CD4-positive, alpha-beta T cell (primary cell): ENCODE measurements around the gene APBA2. TPM values are rescaled to one million over a fixed set of nuclear protein-coding genes. Genes with fewer than 3 reads are reported as not detected.

Experiments used
- ATAC-seq: fragments of 200-7000 bp; cut with Tn5 transposase; one replicate; pipeline ENCODE4 v1.10.0; 2022; ENCODE audit warnings: mild to moderate bottlenecking; ENCODE audit not compliant: poor library complexity
- CTCF ChIA-PET: fragments of 350-600 bp; sonication (Branson Sonifier 250); formaldehyde crosslinking; loops from one replicate; lab custom pipeline; 2021; ENCODE audit warnings: antibody characterized with exemption, inconsistent platforms; lab: Charles Lee
- POLR2A ChIA-PET: fragments of 350-600 bp; sonication (Branson Sonifier 250); formaldehyde crosslinking; loops from one replicate; lab custom pipeline; 2021; ENCODE audit warnings: antibody characterized with exemption, inconsistent platforms; lab: Charles Lee
- DNase-seq, 14 experiments: peaks; one replicate each; pipeline ENCODE4 v3.0.0-alpha.2; 2013 to 2020; ENCODE audit warnings: mixed read lengths in 2 of 14
- H3K27ac ChIP-seq, 2 donors: one replicate each; pipeline versions ENCODE4 v1.5.1 to v1.7.0; 2013; ENCODE audit warnings: low read length in 2 of 2, low read depth in 1 of 2, mild to moderate bottlenecking in 1 of 2
- H3K27me3 ChIP-seq, 2 experiments: 1 replicate in 1 of 2; 2 replicates in 1 of 2; pipeline versions ENCODE4 v1.6.1 to v1.7.0; 2013; ENCODE audit warnings: low read length in 2 of 2, control low read depth in 1 of 2, mild to moderate bottlenecking in 1 of 2, moderate library complexity in 1 of 2; ENCODE audit not compliant: insufficient read depth in 2 of 2, control insufficient read depth in 1 of 2
- H3K36me3 ChIP-seq: one replicate; pipeline ENCODE4 v1.6.1; 2013; ENCODE audit warnings: low read length, control low read depth; ENCODE audit not compliant: insufficient read depth
- H3K4me1 ChIP-seq: one replicate; pipeline ENCODE4 v1.6.1; 2013; ENCODE audit warnings: low read length, control low read depth; ENCODE audit not compliant: insufficient read depth
- H3K4me3 ChIP-seq: one replicate; pipeline ENCODE4 v1.5.1; 2013; ENCODE audit warnings: mild to moderate bottlenecking, low read length, moderate library complexity
- H3K9me3 ChIP-seq, 2 experiments: 1 replicate in 1 of 2; 2 replicates in 1 of 2; pipeline versions ENCODE4 v1.6.1 to v1.7.0; 2013; ENCODE audit warnings: low read length in 2 of 2, mild to moderate bottlenecking in 2 of 2, control low read depth in 1 of 2, moderate library complexity in 1 of 2; ENCODE audit not compliant: control insufficient read depth in 1 of 2, insufficient read depth in 1 of 2
- H3K27ac Mint-ChIP-seq: one replicate; pipeline ENCODE4 v1.8.0; 2020; ENCODE audit warnings: mixed read lengths
- H3K27me3 Mint-ChIP-seq: one replicate; pipeline ENCODE4 v1.8.0; 2021; ENCODE audit warnings: mixed read lengths
- H3K36me3 Mint-ChIP-seq: one replicate; pipeline ENCODE4 v1.8.0; 2021; ENCODE audit warnings: low read depth, mixed read lengths
- H3K4me1 Mint-ChIP-seq: one replicate; pipeline ENCODE4 v1.8.0; 2021; ENCODE audit warnings: low read depth, mixed read lengths
- H3K4me3 Mint-ChIP-seq: one replicate; pipeline ENCODE4 v1.8.0; 2020; ENCODE audit warnings: mild to moderate bottlenecking, mixed read lengths
- H3K9me3 Mint-ChIP-seq: one replicate; pipeline ENCODE4 v1.8.0; 2020; ENCODE audit warnings: mixed read lengths
- intact Hi-C, 2 experiments: fragments of 100-400 bp; cut with DNase I in 1 of 2; cut with micrococcal nuclease in 1 of 2; formaldehyde crosslinking; loops; one replicate each; pipeline versions ENCODE4 v1.15.1 to v1.9.0; 2023 to 2025; cut with DNase I, micrococcal nuclease
- total RNA-seq, 174 experiments: library from RNA in 2 of 174; stranded (reverse) in 2 of 174; gene quantifications; one replicate each; pipeline ENCODE4 v1.2.3 and lab custom pipeline; 2021 to 2026
- TF ChIP-seq, protein P1 (sequence below): fragments of 200-600 bp; IDR thresholded peaks from one replicate; pipeline ENCODE4 v1.8.0; 2022; ENCODE audit warnings: antibody characterized with exemption, mild to moderate bottlenecking

Gene APBA2
- total RNA-seq, 2 experiments from 2014 or later: 123 to 126 TPM

DNA sequence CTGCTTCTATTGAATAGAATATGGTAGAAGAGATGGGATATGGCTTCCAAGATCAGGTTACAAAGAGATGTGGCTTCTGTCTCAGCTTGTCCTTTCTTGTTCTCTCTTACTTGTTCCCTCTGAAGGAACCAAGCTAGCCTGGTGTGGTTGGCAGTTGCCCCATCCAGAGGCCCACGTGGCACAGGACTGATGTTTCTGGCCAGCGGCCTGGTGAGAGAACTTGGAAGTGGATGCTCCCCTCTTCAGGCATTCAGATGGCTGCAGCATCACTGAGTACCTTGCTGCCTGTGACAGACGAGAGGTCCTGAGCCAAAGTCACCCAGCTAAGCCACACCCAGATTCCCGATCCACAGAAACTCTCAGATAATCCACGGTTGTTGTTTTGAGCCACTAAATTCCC lies 200.2 kb downstream of the APBA2 start:
- H3K9me3 ChIP-seq: no peaks in the 10 kb centered on the region
- Mint-ChIP-seq H3K9me3 (no peaks in the 10 kb centered on the region), H3K4me3 (no peak overlapping the region), H3K27me3 (no peaks in the 10 kb centered on the region), H3K4me1 (peaks cover 47% of the 10 kb centered on the region), H3K36me3 (peaks cover 60% of the 10 kb centered on the region), H3K27ac (peak overlapping the region; percentile 81)
- H3K27me3 ChIP-seq: no peaks in the 10 kb centered on the region
- POLR2A ChIA-PET: interaction anchor here (0.5 kb wide), 1 partner anchor 184 kb away, joined by 4 read pairs; no protein-coding TSS in a partner anchor
- H3K4me1 ChIP-seq: peaks cover 38% of the 10 kb centered on the region
- no peak overlapping the region for H3K27ac ChIP-seq
- H3K4me3 ChIP-seq: no peak overlapping the region
- TF ChIP-seq, protein P1, sequence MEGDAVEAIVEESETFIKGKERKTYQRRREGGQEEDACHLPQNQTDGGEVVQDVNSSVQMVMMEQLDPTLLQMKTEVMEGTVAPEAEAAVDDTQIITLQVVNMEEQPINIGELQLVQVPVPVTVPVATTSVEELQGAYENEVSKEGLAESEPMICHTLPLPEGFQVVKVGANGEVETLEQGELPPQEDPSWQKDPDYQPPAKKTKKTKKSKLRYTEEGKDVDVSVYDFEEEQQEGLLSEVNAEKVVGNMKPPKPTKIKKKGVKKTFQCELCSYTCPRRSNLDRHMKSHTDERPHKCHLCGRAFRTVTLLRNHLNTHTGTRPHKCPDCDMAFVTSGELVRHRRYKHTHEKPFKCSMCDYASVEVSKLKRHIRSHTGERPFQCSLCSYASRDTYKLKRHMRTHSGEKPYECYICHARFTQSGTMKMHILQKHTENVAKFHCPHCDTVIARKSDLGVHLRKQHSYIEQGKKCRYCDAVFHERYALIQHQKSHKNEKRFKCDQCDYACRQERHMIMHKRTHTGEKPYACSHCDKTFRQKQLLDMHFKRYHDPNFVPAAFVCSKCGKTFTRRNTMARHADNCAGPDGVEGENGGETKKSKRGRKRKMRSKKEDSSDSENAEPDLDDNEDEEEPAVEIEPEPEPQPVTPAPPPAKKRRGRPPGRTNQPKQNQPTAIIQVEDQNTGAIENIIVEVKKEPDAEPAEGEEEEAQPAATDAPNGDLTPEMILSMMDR: no peak
- DNase-seq: no peak
- no peak for ATAC-seq
- CTCF ChIA-PET: no interaction called here
- intact Hi-C loops: loop anchor here in 1 of 2 experiments (5.0 kb wide), 1 partner anchor 109 kb away; no protein-coding TSS in a partner anchor
- no peaks in the 10 kb centered on the region for H3K36me3 ChIP-seq

DNA sequence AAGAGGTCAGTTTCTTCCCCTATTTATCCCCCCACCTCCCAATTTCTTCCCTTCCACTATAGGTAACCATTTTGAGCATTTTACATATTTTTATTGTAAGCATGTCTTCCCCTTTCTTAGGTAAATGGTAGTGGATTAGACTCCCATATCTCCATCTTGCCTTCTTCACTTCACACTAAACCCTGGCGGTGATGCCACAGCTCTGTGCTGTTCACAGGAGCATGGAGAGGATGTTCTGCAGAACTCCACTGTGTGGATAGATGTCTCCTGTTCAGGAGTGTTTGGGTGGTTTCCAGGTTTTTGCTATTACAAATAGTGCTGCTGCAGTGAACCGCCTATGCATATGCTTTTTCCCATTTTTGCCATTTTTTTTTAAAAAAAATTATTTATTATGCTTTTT lies 201.1 kb downstream of the APBA2 start:
- ChIA-PET POLR2A (no interaction called here), CTCF (no interaction called here)
- no peak for ATAC-seq
- TF ChIP-seq, protein P1: no peak
- Histone ChIP-seq H3K36me3 (no peaks in the 10 kb centered on the region), H3K27ac (no peak overlapping the region), H3K4me1 (peaks cover 38% of the 10 kb centered on the region), H3K27me3 (no peaks in the 10 kb centered on the region), H3K9me3 (no peaks in the 10 kb centered on the region), H3K4me3 (no peak overlapping the region)
- Mint-ChIP-seq H3K9me3 (no peaks in the 10 kb centered on the region), H3K27me3 (no peaks in the 10 kb centered on the region), H3K27ac (peak overlapping the region; percentile 81), H3K4me3 (no peak overlapping the region), H3K36me3 (peaks cover 56% of the 10 kb centered on the region), H3K4me1 (peaks cover 47% of the 10 kb centered on the region)
- intact Hi-C loops: loop anchor here in 1 of 2 experiments (5.0 kb wide), 1 partner anchor 110 kb away; no protein-coding TSS in a partner anchor
- DNase-seq: no peak

DNA sequence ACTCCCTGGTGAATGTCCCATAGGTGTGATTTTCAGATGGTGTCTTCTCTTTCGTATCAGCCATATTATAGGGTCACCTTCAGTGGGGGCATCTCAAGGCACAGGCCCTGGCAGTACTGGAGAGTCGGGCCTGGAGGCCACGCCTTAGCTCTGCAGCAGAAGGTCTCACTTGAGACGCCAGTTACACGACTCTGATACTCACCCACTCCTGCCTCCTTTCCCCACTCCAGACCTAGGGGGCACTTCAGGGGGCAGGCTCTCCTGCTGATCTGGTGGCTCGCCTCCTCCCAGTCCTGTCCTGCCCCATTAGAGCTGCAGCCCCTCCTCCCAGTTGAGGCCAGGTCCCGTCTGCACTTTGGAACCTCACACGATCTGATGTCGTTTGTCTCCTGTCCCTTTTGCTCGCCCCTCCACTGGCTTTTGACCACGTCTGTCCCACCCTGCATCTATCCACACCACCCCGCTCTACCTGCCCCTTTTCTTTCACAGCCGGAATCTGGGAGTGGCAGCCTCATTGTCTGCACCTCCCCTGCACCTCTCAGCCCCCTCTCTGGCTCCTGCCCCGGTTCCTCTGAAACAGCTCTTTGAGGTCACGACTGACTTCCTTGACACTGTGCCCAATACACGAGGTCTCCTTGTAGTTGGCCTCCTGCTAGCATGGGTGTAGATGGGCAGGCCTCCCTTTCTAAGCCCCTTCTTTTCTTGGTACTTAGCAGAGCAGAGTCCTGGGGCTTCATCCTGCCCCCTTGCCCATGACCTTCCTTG lies 201.9 kb downstream of the APBA2 start:
- no peaks in the 10 kb centered on the region for H3K9me3 Mint-ChIP-seq
- no peak for DNase-seq
- peak overlapping the region; percentile 81 for H3K27ac Mint-ChIP-seq
- H3K27me3 ChIP-seq: no peaks in the 10 kb centered on the region
- intact Hi-C loops: loop anchor here in 1 of 2 experiments (5.0 kb wide), 1 partner anchor 110 kb away; no protein-coding TSS in a partner anchor
- ATAC-seq: no peak
- no peaks in the 10 kb centered on the region for H3K9me3 ChIP-seq
- H3K4me3 ChIP-seq: no peak overlapping the region
- H3K4me3 Mint-ChIP-seq: no peak overlapping the region
- TF ChIP-seq, protein P1: no peak
- H3K4me1 Mint-ChIP-seq: peaks cover 47% of the 10 kb centered on the region
- H3K4me1 ChIP-seq: peaks cover 38% of the 10 kb centered on the region
- ChIA-PET CTCF (no interaction called here), POLR2A (no interaction called here)
- peaks cover 60% of the 10 kb centered on the region for H3K36me3 Mint-ChIP-seq
- H3K27me3 Mint-ChIP-seq: no peaks in the 10 kb centered on the region
- H3K27ac ChIP-seq: no peak overlapping the region
- H3K36me3 ChIP-seq: peaks cover 5% of the 10 kb centered on the region
